ENCODE data around the gene SDK1. TPM values are rescaled to one million over a fixed set of nuclear protein-coding genes. Genes with fewer than 3 reads are reported as not detected.

SDK1 gene
- total RNA-seq, 1 donor from 2014 or later: 1.3 TPM

GRCh38 chr7:4009211-4010060, 708.4 kb downstream of the SDK1 start:
- CTCF ChIA-PET: no interaction called here
- TF ChIP-seq CTCF (IDR thresholded peaks at IDR 0.05): no peak
- ATAC-seq (ENCODE audit: low read depth) (no peak), DNase-seq (no peak)
- POLR2A ChIA-PET: no interaction called here
- Mint-ChIP-seq H3K4me1 (no peaks in the 10 kb centered on the region), H3K27ac (no peak overlapping the region), H3K36me3 (ENCODE audit: low read depth) (no peaks in the 10 kb centered on the region), H3K4me3 (no peak overlapping the region), H3K27me3 (peaks cover 8% of the 10 kb centered on the region), H3K9me3 (no peaks in the 10 kb centered on the region)
- intact Hi-C loops (cut with micrococcal nuclease): no loop called here

DNA sequence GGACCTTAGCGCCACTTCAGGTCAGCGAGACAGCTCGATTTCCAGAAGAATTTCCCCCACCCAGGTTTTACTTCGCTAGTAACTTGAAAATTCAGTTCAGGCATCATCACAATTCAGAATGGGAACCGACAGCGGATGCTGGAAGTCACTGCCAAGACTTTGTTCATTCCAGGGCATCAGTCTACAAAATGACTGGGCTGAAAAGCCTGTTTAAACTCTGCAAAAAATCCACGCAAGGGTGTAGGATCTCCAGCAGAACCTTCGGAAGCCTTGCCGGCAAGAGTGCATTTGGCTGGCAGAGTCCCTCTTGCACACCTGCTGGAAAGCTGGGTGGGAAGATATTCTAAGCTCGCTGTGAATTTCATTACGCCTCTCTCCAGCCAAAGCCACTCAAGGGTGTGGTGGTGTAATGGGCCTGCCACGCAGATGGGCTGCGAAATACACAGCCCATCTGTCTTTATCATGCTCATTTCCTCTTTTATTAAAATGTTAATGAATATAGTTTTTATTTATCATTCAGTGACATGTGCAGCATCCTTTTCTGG, 709.1 kb downstream of the SDK1 start:
- ChIA-PET CTCF (no interaction called here), POLR2A (no interaction called here)
- H3K4me1 Mint-ChIP-seq: no peaks in the 10 kb centered on the region
- DNase-seq (no peak), ATAC-seq (ENCODE audit: low read depth) (no peak)
- no peaks in the 10 kb centered on the region for H3K9me3 Mint-ChIP-seq
- no peak overlapping the region for H3K4me3 Mint-ChIP-seq
- intact Hi-C loops (cut with micrococcal nuclease): no loop called here
- no peak for TF ChIP-seq CTCF (IDR thresholded peaks at IDR 0.05)
- no peaks in the 10 kb centered on the region for H3K36me3 Mint-ChIP-seq (ENCODE audit: low read depth)
- peaks cover 10% of the 10 kb centered on the region for H3K27me3 Mint-ChIP-seq
- no peak overlapping the region for H3K27ac Mint-ChIP-seq

DNA sequence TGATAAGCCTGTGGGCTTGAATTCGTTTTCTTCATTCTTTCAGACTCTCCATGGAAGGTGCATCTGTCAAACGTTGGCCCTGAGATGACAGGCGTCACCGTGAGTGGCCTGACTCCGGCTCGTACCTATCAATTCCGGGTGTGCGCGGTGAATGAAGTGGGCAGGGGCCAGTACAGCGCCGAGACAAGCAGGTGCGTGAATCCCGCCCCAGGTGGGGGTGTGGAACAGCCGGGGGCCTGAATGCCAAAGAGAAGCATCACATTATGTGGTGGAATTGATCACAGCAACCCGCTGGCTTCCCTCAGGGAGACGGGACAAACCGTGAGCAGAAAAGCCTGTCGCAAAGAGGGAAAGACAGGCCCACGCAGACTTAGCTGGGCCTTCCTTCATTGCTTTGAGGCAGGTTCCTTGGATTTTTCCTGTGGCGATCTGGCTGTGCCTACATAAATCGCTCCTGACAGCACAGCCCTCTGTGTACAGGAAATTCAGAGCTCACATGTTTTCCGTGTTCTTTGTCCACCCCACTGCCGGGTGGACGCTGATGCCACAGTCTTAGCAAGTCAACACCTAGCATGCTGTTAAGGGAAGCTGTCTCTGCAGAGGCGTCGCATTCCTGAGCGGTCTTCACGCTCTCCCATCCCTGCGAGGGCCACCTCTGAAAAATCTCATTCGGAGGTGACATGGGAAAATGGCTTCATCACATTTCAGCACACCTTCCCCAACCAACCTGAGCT, 710.0 kb downstream of the SDK1 start:
- CTCF ChIA-PET: no interaction called here
- TF ChIP-seq CTCF (IDR thresholded peaks at IDR 0.05): no peak
- ATAC-seq (ENCODE audit: low read depth) (no peak), DNase-seq (no peak)
- Mint-ChIP-seq H3K36me3 (ENCODE audit: low read depth) (no peaks in the 10 kb centered on the region), H3K4me3 (no peak overlapping the region), H3K27ac (no peak overlapping the region), H3K9me3 (no peaks in the 10 kb centered on the region), H3K4me1 (no peaks in the 10 kb centered on the region), H3K27me3 (peaks cover 10% of the 10 kb centered on the region)
- POLR2A ChIA-PET: no interaction called here
- intact Hi-C loops (cut with micrococcal nuclease): no loop called here

GRCh38 chr7:4013793-4014192, 712.7 kb downstream of the SDK1 start:
- intact Hi-C loops (cut with micrococcal nuclease): no loop called here
- peaks cover 7% of the 10 kb centered on the region for H3K9me3 Mint-ChIP-seq
- no peak for ATAC-seq (ENCODE audit: low read depth)
- TF ChIP-seq CTCF (IDR thresholded peaks at IDR 0.05): no peak
- CTCF ChIA-PET: no interaction called here
- no peak overlapping the region for H3K4me3 Mint-ChIP-seq
- POLR2A ChIA-PET: no interaction called here
- H3K4me1 Mint-ChIP-seq: no peaks in the 10 kb centered on the region
- H3K27me3 Mint-ChIP-seq: peaks cover 11% of the 10 kb centered on the region
- DNase-seq: no peak
- H3K36me3 Mint-ChIP-seq (ENCODE audit: low read depth): no peaks in the 10 kb centered on the region
- H3K27ac Mint-ChIP-seq: no peak overlapping the region

- TF ChIP-seq CTCF (IDR thresholded peaks at IDR 0.05): no peak
- H3K4me3 Mint-ChIP-seq: no peak overlapping the region
- CTCF ChIA-PET: no interaction called here
These were observed 713.4 kb downstream of the SDK1 start for GRCh38 chr7:4014346-4015050.

More at GRCh38 chr7:4014346-4015050, 713.4 kb downstream of the SDK1 start:
- POLR2A ChIA-PET: no interaction called here
- Mint-ChIP-seq H3K27ac (no peak overlapping the region), H3K4me1 (no peaks in the 10 kb centered on the region), H3K36me3 (ENCODE audit: low read depth) (no peaks in the 10 kb centered on the region), H3K27me3 (peaks cover 11% of the 10 kb centered on the region), H3K9me3 (peaks cover 7% of the 10 kb centered on the region)
- intact Hi-C loops (cut with micrococcal nuclease): no loop called here
- DNase-seq (no peak), ATAC-seq (ENCODE audit: low read depth) (no peak)

Data from activated B cell treated with CpG ODN at 0.5 μM for 24 hours (primary cell).